GM19328 (cell line): ENCODE results near the gene RPS23.

ENCODE experiments used
- ATAC-seq: cut with Tn5 transposase; IDR thresholded peaks from one replicate; pipeline ENCODE4 v1.9.1; 2021; ENCODE audit warnings: mild to moderate bottlenecking, moderate library complexity; ENCODE audit not compliant: unreplicated experiment

The RPS23 gene

GRCh38 chr5:82246960-82247574 is 31.1 kb downstream of the RPS23 start:
- ATAC-seq, result no peak

DNA sequence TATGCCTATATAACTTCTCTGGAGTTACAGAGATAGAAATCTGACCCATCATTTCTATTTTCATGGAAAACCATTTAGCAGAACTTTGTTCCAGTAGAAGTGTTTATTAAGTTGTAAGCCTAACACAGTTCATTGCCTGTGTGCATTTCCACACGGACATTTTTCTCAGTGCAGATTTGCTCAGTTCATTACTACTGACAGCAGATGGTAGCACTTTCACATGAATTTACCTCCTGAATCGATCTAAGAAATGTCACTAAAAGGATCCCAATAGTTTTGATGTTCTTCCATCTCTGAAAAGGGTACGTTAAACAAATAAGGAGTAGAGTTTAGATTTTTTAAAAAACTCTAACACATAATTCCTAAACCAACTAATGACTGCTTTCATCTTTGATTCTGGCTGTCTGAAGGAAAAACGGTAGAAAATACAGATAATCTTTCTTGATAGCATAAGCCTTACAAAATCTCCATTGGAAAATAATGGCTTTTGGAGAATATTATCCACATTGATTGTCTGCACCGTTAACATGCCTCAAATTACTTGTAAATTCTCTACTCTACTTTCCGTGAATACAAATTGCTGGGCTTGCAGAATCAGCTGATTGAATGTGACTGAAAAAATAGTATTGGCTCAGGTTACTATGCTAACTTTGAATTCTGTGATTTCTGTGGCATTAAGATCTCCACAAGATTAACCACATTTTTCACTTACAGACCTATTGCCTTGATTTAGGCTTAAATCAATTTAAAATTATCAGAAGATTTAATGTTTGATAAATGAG is 33.1 kb downstream of the RPS23 start:
- no peak for ATAC-seq

- no peak for ATAC-seq
These were observed 34.0 kb downstream of the RPS23 start for GRCh38 chr5:82244151-82244550.

DNA sequence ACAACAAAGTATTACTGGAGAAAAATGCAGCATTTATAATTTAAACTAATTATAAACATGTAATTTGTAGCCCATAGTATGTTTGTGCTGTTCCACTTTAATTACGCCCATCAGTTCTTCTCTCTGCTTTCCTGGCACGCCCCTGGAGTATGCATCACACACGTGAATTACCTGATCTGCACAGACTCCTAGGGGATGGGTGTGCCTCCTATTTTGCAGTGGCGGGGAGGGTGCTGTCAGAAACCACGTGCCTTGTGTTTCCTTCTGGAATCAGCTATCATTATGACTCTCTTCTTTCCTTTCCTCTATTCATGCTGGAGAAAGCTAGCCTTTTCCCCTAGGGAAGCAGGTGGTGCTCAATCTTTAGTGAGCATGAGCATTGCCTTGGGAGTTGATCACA is 43.3 kb downstream of the RPS23 start:
- ATAC-seq, result no peak

DNA sequence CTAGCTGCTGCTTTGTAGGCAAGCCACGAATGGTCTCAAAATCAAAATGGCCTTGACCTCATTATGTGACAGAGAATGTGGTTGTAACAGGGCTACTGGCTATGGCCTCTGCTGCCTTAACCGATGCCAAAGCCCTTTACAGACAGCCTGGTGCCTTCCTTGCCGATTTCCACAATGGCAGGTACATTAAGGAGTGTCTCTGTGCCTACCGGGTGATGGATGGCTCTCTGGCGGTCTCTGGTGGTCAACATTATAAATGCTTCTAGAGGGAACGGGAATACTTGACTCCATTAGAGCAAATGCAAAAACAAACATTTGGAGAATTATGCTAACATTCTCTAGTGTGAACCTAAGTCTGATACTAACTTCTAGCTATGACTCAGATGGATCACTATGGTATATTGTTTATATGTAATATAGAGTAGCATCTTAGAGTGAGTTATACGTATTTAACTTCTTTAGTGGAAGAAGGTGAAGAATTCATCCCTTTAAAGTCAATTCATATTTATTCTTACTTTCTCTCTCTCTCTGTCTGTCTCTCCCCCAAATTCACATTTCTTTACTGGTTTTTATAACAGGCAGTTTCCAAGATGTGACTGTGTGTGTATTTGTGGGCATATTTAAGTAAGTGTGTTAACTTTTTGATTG is 52.5 kb downstream of the RPS23 start:
- peak; percentile 64 for ATAC-seq
